DOHH2 (cell line): ENCODE data around the gene GPHN.

ENCODE experiments used
- H3F3A ChIP-seq: fragments of 200-600 bp; sonication (generic), shearing (Covaris generic); 2 replicates; pipeline ENCODE4 v1.6.0; 2016; ENCODE audit warnings: antibody characterized with exemption, mild to moderate bottlenecking; ENCODE audit not compliant: control insufficient read depth, insufficient read depth
- H3K27ac ChIP-seq: fragments of 200-600 bp; sonication (generic); 2 replicates; pipeline ENCODE4 v1.5.1; 2014; ENCODE audit warnings: low read depth, mild to moderate bottlenecking, low read length, moderate library complexity
- H3K27me3 ChIP-seq: fragments of 200-600 bp; sonication (generic); 2 replicates; pipeline ENCODE4 v1.6.1; 2014; ENCODE audit warnings: mild to moderate bottlenecking, low read length, mixed read lengths; ENCODE audit not compliant: control insufficient read depth
- H3K36me3 ChIP-seq: fragments of 200-600 bp; sonication (generic); 2 replicates; pipeline ENCODE4 v1.6.1; 2014; ENCODE audit warnings: mild to moderate bottlenecking, low read length, moderate library complexity, mixed read lengths; ENCODE audit not compliant: control insufficient read depth
- H3K4me1 ChIP-seq: fragments of 200-600 bp; sonication (generic); 2 replicates; pipeline ENCODE4 v1.6.1; 2014; ENCODE audit warnings: mild to moderate bottlenecking, low read length, mixed read lengths; ENCODE audit not compliant: control insufficient read depth
- H3K4me2 ChIP-seq: fragments of 200-600 bp; sonication (generic); 2 replicates; pipeline ENCODE4 v1.6.0; 2014; ENCODE audit warnings: mild to moderate bottlenecking, low read length, moderate library complexity
- H3K4me3 ChIP-seq: fragments of 200-600 bp; sonication (generic); 2 replicates; pipeline ENCODE4 v1.5.1; 2014; ENCODE audit warnings: mild to moderate bottlenecking, low read length, mixed read lengths
- H3K79me2 ChIP-seq: fragments of 200-600 bp; sonication (generic); 2 replicates; pipeline ENCODE4 v1.6.1; 2014; ENCODE audit warnings: mild to moderate bottlenecking, low read length, mixed read lengths; ENCODE audit not compliant: control insufficient read depth
- H3K9me2 ChIP-seq: fragments of 200-600 bp; sonication (generic); replicated peaks from 2 replicates; pipeline ENCODE4 v1.6.1; 2014; ENCODE audit warnings: mild to moderate bottlenecking, low read length, mixed read lengths; ENCODE audit not compliant: control insufficient read depth
- H3K9me3 ChIP-seq: fragments of 200-600 bp; sonication (generic); 2 replicates; pipeline ENCODE4 v1.6.1; 2014; ENCODE audit warnings: antibody characterized with exemption, low read length, mixed read lengths; ENCODE audit not compliant: control insufficient read depth, insufficient read depth
- H4K20me1 ChIP-seq: fragments of 200-600 bp; sonication (generic); 2 replicates; pipeline ENCODE4 v1.6.0; 2014; ENCODE audit warnings: low read depth, mild to moderate bottlenecking, antibody characterized with exemption, low read length, moderate library complexity; ENCODE audit not compliant: control insufficient read depth, insufficient read depth
- CTCF ChIP-seq: fragments of 200-600 bp; sonication (generic); IDR thresholded peaks from one replicate; pipeline ENCODE4 v1.5.1; 2014; ENCODE audit warnings: antibody characterized with exemption, mild to moderate bottlenecking, low read depth, low read length; ENCODE audit not compliant: poor library complexity, severe bottlenecking
- EZH2phosphoT487 ChIP-seq: fragments of 200-600 bp; sonication (generic); IDR thresholded peaks from 2 replicates; pipeline ENCODE4 v1.6.1; 2017; ENCODE audit warnings: borderline replicate concordance, mild to moderate bottlenecking, antibody characterized with exemption, low read length, moderate library complexity, mixed read lengths

Gene GPHN

GRCh38 chr14:66507722-66508546 lies at the start of gene GPHN:
Gene GPHN, plus strand, starts transcription at chr14:66508147.
- H3K4me1 ChIP-seq: peaks cover 46% of the 10 kb centered on the region

DNA sequence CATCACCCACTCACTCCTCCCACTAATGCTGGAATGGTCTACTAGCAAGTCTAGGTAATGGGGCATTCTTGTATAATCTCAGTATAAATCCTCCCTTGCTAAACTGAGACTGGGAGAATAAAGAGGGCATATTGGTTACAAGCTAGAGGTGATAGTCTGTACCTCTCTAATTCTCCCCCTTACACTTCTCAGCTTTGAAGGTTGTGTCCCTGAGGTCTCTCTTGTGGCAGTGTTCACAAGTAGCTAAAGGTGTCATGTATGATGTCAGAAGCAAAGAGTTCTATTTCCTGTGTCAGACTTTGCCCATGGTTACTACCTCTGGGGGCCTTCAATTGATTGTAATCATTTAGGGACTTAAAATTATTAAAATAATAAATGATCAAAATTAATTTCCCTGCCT lies 48.3 kb upstream of the GPHN start:
- H3F3A ChIP-seq: no peaks in the 10 kb centered on the region
- no peaks in the 10 kb centered on the region for H3K4me1 ChIP-seq
- no peaks in the 10 kb centered on the region for H3K36me3 ChIP-seq
- H3K9me2 ChIP-seq: no peaks in the 10 kb centered on the region
- H3K27me3 ChIP-seq: no peaks in the 10 kb centered on the region
- TF ChIP-seq CTCF (no peak), EZH2phosphoT487 (no peak)
- no peaks in the 10 kb centered on the region for H4K20me1 ChIP-seq
- no peaks in the 10 kb centered on the region for H3K9me3 ChIP-seq
- no peak overlapping the region for H3K4me2 ChIP-seq
- H3K79me2 ChIP-seq: no peaks in the 10 kb centered on the region
- no peak overlapping the region for H3K27ac ChIP-seq
- no peak overlapping the region for H3K4me3 ChIP-seq

More at GRCh38 chr14:66507722-66508546, at the start of gene GPHN:
- Histone ChIP-seq H3K27me3 (no peaks in the 10 kb centered on the region), H3K27ac (peak within 1 kb of the TSS; percentile 64), H3F3A (peaks cover 11% of the 10 kb centered on the region; the same call in 1 of the 2 replicates), H3K4me3 (peak within 1 kb of the TSS; percentile 98), H4K20me1 (peaks cover 22% of the 10 kb centered on the region), H3K9me2 (no peaks in the 10 kb centered on the region), H3K4me2 (peak within 1 kb of the TSS; percentile 85), H3K9me3 (no peaks in the 10 kb centered on the region), H3K36me3 (peaks cover 10% of the 10 kb centered on the region; the same call in 1 of the 2 replicates), H3K79me2 (peaks cover 61% of the 10 kb centered on the region)
- TF ChIP-seq CTCF (peak; percentile 34), EZH2phosphoT487 (no peak)

DNA sequence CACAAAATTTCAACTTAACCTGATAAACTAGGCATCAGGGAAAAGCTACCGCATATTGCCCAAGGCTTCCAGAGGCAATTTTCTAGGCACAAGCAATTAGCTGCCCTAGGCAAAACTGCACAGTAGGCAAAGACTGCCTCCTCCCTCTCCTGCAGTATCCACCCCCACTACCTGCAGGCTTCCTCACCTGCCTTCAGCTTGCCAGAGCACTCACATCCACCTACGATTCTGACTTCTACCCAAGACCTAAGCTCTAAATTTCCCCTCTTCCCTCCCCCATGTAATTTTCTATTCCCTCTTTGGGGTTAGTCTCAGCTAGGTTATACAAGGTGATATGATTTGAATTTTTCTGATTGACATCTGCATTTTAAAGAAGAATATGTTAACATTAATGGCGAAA lies 43.7 kb upstream of the GPHN start:
- TF ChIP-seq CTCF (no peak), EZH2phosphoT487 (no peak)
- H3F3A ChIP-seq: no peaks in the 10 kb centered on the region
- H3K4me3 ChIP-seq: no peak overlapping the region
- no peaks in the 10 kb centered on the region for H3K27me3 ChIP-seq
- H3K27ac ChIP-seq: no peak overlapping the region
- no peaks in the 10 kb centered on the region for H3K79me2 ChIP-seq
- no peaks in the 10 kb centered on the region for H4K20me1 ChIP-seq
- H3K4me1 ChIP-seq: no peaks in the 10 kb centered on the region
- no peaks in the 10 kb centered on the region for H3K36me3 ChIP-seq
- no peak overlapping the region for H3K4me2 ChIP-seq
- H3K9me2 ChIP-seq: no peaks in the 10 kb centered on the region
- H3K9me3 ChIP-seq: no peaks in the 10 kb centered on the region
